ENCODE data around the gene GNG2. TPM values are rescaled to one million over a fixed set of nuclear protein-coding genes. Genes with fewer than 3 reads are reported as not detected.

Gene GNG2
- total RNA-seq, 2 donors from 2014 or later = 47.9 to 51.6 TPM

DNA sequence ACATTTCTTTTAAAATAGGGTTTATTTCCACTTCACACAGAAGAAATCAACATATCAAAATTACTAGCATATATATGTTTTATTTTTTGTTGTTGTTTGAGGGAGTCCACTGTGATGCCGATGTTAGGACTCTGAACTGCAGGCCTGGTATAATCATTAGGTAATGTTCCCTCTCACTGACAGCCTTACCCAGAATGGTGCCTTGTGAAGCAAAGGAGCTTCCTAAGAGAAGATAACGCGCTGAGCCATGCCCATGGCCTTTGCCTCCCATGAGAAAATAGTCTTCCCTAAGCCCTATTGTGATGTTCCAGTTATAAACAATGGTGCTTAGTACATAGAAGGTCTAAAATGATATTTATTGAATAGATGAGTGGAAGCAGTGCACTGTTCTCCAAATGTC lies 12.0 kb downstream of the GNG2 start:
- H3K36me3 ChIP-seq (ENCODE audit: control insufficient read depth, insufficient read depth, low read length) = no peaks in the 10 kb centered on the region
- TF ChIP-seq, protein P1, sequence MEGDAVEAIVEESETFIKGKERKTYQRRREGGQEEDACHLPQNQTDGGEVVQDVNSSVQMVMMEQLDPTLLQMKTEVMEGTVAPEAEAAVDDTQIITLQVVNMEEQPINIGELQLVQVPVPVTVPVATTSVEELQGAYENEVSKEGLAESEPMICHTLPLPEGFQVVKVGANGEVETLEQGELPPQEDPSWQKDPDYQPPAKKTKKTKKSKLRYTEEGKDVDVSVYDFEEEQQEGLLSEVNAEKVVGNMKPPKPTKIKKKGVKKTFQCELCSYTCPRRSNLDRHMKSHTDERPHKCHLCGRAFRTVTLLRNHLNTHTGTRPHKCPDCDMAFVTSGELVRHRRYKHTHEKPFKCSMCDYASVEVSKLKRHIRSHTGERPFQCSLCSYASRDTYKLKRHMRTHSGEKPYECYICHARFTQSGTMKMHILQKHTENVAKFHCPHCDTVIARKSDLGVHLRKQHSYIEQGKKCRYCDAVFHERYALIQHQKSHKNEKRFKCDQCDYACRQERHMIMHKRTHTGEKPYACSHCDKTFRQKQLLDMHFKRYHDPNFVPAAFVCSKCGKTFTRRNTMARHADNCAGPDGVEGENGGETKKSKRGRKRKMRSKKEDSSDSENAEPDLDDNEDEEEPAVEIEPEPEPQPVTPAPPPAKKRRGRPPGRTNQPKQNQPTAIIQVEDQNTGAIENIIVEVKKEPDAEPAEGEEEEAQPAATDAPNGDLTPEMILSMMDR (conservative IDR thresholded peaks at IDR 0.05) = no peak
- WGBS, 2 experiments (ENCODE audit: insufficient coverage in 1 of 2, insufficient read length in 1 of 2) = 76 to 83% methylated on average over 3 of the region's 3 CpGs
- H3K4me1 Mint-ChIP-seq = peaks cover 36% of the 10 kb centered on the region
- no peak overlapping the region for H3K9ac ChIP-seq (ENCODE audit: extremely low read depth, low read length, poor library complexity, severe bottlenecking)
- no peaks in the 10 kb centered on the region for H3K36me3 Mint-ChIP-seq (ENCODE audit: low read depth)
- peaks cover 15% of the 10 kb centered on the region for H3K4me1 ChIP-seq (ENCODE audit: control insufficient read depth, insufficient read depth, low read length)
- no peaks in the 10 kb centered on the region for H3K9me3 Mint-ChIP-seq
- H3K27ac ChIP-seq (ENCODE audit: low read depth, low read length) = no peak overlapping the region
- no peaks in the 10 kb centered on the region for H3K27me3 ChIP-seq (ENCODE audit: control insufficient read depth, insufficient read depth, low read length, poor library complexity, severe bottlenecking)
- H3K9me3 ChIP-seq (ENCODE audit: control insufficient read depth, low read length) = no peaks in the 10 kb centered on the region
- H3K27ac Mint-ChIP-seq = no peak overlapping the region
- DNase-seq = no peak
- H3K4me3 Mint-ChIP-seq = no peak overlapping the region
- no peak overlapping the region for H3K4me3 ChIP-seq (ENCODE audit: low read length)
- no peaks in the 10 kb centered on the region for H3K27me3 Mint-ChIP-seq (ENCODE audit: insufficient read depth)

DNA sequence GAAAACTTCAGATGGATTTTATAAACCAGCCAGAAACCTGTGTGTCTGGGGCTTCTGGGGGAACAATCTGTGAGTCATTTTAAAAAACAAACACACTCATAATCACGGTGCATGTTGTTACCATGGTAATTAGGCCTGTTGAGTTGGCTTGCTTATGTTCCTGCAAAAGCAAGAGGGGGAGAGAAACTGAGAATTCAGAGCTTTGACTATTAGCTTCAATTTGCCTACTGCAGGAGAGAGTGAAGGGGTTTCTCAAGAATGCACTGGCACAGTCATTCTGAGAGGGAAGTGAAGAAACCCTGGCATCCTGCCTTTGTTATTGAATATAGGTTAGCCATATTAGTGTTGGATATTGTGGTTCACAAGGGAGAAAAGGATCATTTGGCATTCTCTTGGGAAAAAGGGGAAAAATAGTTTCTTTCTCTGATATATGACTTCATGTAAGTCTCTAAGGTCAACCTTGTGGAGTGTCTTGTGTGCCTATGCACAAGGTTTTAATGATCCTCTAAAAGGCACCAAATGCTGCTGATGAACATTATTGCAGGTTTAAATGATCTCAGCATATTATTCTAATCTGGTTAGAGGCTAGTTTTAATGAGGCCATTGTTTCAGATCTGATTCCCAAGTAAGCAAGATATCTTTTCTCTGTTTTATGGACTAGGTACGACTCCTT lies 12.9 kb downstream of the GNG2 start:
- DNase-seq = no peak
- 33 to 46% methylated on average over 1 to 2 of the region's 2 CpGs for WGBS, 2 experiments (ENCODE audit: insufficient coverage in 1 of 2, insufficient read length in 1 of 2)
- H3K27me3 Mint-ChIP-seq (ENCODE audit: insufficient read depth) = no peaks in the 10 kb centered on the region
- H3K4me3 ChIP-seq (ENCODE audit: low read length) = no peak overlapping the region
- peaks cover 46% of the 10 kb centered on the region for H3K4me1 Mint-ChIP-seq
- peaks cover 14% of the 10 kb centered on the region for H3K4me1 ChIP-seq (ENCODE audit: control insufficient read depth, insufficient read depth, low read length)
- no peaks in the 10 kb centered on the region for H3K9me3 Mint-ChIP-seq
- H3K9me3 ChIP-seq (ENCODE audit: control insufficient read depth, low read length) = no peaks in the 10 kb centered on the region
- H3K36me3 Mint-ChIP-seq (ENCODE audit: low read depth) = no peaks in the 10 kb centered on the region
- no peak overlapping the region for H3K27ac ChIP-seq (ENCODE audit: low read depth, low read length)
- peak overlapping the region; percentile 45 for H3K27ac Mint-ChIP-seq
- H3K9ac ChIP-seq (ENCODE audit: extremely low read depth, low read length, poor library complexity, severe bottlenecking) = no peak overlapping the region
- H3K27me3 ChIP-seq (ENCODE audit: control insufficient read depth, insufficient read depth, low read length, poor library complexity, severe bottlenecking) = no peaks in the 10 kb centered on the region
- H3K4me3 Mint-ChIP-seq = no peak overlapping the region
- H3K36me3 ChIP-seq (ENCODE audit: control insufficient read depth, insufficient read depth, low read length) = no peaks in the 10 kb centered on the region
- TF ChIP-seq, protein P1 (conservative IDR thresholded peaks at IDR 0.05) = no peak

DNA sequence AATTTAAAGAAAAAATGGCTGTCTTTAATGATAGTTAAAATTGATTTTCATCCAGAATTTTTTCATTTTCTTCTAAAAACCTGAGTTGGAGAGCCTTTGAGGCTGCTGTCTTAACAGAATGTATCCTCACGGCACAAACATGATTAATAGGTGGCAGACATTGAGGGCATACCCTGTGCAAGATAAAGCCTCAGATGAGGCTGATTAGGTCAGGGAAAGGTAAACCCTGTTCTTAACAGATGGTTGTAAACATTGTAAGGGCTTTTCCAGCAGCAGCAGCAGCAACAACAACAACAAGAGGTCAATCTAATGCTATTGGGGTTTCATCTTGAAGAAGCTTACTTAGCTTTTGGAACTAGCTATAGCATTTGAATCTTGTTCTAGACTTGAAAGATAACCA lies 17.4 kb downstream of the GNG2 start:
- Mint-ChIP-seq H3K27me3 (ENCODE audit: insufficient read depth) (no peaks in the 10 kb centered on the region), H3K36me3 (ENCODE audit: low read depth) (peaks cover 3% of the 10 kb centered on the region), H3K9me3 (no peaks in the 10 kb centered on the region), H3K4me3 (no peak overlapping the region), H3K4me1 (peaks cover 65% of the 10 kb centered on the region), H3K27ac (peak overlapping the region; percentile 48)
- Histone ChIP-seq H3K27me3 (ENCODE audit: control insufficient read depth, insufficient read depth, low read length, poor library complexity, severe bottlenecking) (no peaks in the 10 kb centered on the region), H3K36me3 (ENCODE audit: control insufficient read depth, insufficient read depth, low read length) (no peaks in the 10 kb centered on the region), H3K27ac (ENCODE audit: low read depth, low read length) (no peak overlapping the region), H3K4me3 (ENCODE audit: low read length) (peak overlapping the region; percentile 58), H3K9me3 (ENCODE audit: control insufficient read depth, low read length) (no peaks in the 10 kb centered on the region), H3K9ac (ENCODE audit: extremely low read depth, low read length, poor library complexity, severe bottlenecking) (peak overlapping the region; percentile 23), H3K4me1 (ENCODE audit: control insufficient read depth, insufficient read depth, low read length) (peaks cover 27% of the 10 kb centered on the region)
- WGBS, 2 experiments (ENCODE audit: insufficient coverage in 1 of 2, insufficient read length in 1 of 2) = 24 to 67% methylated on average over 1 of the region's 1 CpG
- TF ChIP-seq, protein P1 (conservative IDR thresholded peaks at IDR 0.05) = no peak
- no peak for DNase-seq
